Stomach (tissue), 4 donors: Measurements from ENCODE around the gene LRFN4.

ENCODE experiments used
- EP300 ChIP-seq: sonication (generic); formaldehyde crosslinking; IDR thresholded peaks from one replicate; pipeline ENCODE4 v1.6.1; 2017; ENCODE audit warnings: antibody characterized with exemption
- POLR2A ChIP-seq, 4 donors: fragments of 450-650 bp; IDR thresholded peaks; one replicate each; pipeline ENCODE4 v1.6.1; 2016; ENCODE audit warnings: antibody characterized with exemption in 4 of 4, control low read depth in 2 of 4, mild to moderate bottlenecking in 1 of 4, moderate library complexity in 1 of 4
- TF ChIP-seq, protein P1 (sequence below), 7 experiments: fragments of 450-650 bp in 4 of 7; fragments of 200-600 bp in 3 of 7; sonication (generic) in 3 of 7; IDR thresholded peaks; one replicate each; pipeline ENCODE4 v1.5.1; 2016 to 2019; ENCODE audit warnings: antibody characterized with exemption in 7 of 7, control low read depth in 2 of 7, mild to moderate bottlenecking in 1 of 7

- TF ChIP-seq POLR2A (IDR thresholded peaks at IDR 0.05) (no peak), EP300 (no peak)
- TF ChIP-seq, protein P1, sequence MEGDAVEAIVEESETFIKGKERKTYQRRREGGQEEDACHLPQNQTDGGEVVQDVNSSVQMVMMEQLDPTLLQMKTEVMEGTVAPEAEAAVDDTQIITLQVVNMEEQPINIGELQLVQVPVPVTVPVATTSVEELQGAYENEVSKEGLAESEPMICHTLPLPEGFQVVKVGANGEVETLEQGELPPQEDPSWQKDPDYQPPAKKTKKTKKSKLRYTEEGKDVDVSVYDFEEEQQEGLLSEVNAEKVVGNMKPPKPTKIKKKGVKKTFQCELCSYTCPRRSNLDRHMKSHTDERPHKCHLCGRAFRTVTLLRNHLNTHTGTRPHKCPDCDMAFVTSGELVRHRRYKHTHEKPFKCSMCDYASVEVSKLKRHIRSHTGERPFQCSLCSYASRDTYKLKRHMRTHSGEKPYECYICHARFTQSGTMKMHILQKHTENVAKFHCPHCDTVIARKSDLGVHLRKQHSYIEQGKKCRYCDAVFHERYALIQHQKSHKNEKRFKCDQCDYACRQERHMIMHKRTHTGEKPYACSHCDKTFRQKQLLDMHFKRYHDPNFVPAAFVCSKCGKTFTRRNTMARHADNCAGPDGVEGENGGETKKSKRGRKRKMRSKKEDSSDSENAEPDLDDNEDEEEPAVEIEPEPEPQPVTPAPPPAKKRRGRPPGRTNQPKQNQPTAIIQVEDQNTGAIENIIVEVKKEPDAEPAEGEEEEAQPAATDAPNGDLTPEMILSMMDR (IDR thresholded peaks at IDR 0.05), result no peak
Measured at GRCh38 chr11:66862559-66863037, 5.7 kb downstream of the LRFN4 start.
